ENCODE measurements around the gene ATF3. TPM values are rescaled to one million over a fixed set of nuclear protein-coding genes. Genes with fewer than 3 reads are reported as not detected.

Gene ATF3
- polyA plus RNA-seq, 1 donor from 2014 or later: 7.2 TPM

DNA sequence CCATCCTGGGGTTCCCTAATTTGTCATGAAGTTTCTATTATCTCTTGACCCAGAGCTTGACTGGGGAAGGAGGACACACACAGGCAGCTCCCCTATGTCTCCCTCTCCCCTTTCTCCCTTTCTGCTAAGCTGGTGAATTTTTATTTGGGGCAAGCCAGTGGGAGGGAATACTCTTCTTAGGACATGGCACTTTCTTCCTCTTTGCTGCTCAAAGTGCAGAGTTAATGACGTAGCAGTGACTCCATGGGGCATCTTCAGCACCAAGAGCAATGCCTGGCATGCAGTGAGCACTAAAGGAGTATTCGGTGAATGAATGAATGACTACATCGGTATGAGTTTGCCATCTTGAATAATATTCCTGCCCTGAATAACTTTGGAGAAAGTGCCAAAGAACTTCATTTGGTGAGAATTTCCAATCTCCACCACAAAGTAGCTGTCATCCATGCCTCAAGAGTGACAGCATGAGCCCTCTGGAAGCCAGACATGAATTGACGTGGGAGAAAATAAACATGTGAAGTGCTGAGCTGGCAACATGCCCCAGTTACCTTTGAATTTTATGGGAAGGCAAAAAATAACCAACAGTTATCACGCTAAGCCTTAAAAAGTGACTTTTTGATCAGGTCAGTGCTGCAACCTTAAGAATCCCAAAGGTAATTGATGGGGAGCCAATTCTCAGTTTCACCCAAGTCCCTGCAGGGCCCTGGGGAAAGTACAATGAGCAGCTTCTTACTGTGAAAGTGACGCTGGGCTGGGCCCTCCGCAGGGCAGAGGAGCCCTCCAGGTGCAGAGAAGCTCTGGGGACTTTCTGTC, 22.1 kb upstream of the ATF3 start:
- H3K27me3 ChIP-seq (ENCODE audit: insufficient read depth, low read depth, low read length): no peaks in the 10 kb centered on the region
- H3K36me3 ChIP-seq (ENCODE audit: insufficient read depth, low read length): no peaks in the 10 kb centered on the region
- H3K9me3 ChIP-seq (ENCODE audit: low read length): no peaks in the 10 kb centered on the region
- TF ChIP-seq EZH2 (IDR thresholded peaks at IDR 0.05; ENCODE audit: borderline replicate concordance, insufficient read depth, low read length, poor library complexity, severe bottlenecking): no peak
- no peak for TF ChIP-seq RAD21 (conservative IDR thresholded peaks at IDR 0.05)
- TF ChIP-seq SMC3 (conservative IDR thresholded peaks at IDR 0.05; ENCODE audit: poor library complexity): no peak
- TF ChIP-seq, protein P1, sequence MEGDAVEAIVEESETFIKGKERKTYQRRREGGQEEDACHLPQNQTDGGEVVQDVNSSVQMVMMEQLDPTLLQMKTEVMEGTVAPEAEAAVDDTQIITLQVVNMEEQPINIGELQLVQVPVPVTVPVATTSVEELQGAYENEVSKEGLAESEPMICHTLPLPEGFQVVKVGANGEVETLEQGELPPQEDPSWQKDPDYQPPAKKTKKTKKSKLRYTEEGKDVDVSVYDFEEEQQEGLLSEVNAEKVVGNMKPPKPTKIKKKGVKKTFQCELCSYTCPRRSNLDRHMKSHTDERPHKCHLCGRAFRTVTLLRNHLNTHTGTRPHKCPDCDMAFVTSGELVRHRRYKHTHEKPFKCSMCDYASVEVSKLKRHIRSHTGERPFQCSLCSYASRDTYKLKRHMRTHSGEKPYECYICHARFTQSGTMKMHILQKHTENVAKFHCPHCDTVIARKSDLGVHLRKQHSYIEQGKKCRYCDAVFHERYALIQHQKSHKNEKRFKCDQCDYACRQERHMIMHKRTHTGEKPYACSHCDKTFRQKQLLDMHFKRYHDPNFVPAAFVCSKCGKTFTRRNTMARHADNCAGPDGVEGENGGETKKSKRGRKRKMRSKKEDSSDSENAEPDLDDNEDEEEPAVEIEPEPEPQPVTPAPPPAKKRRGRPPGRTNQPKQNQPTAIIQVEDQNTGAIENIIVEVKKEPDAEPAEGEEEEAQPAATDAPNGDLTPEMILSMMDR (IDR thresholded peaks at IDR 0.05; ENCODE audit: poor library complexity, severe bottlenecking): no peak
- TF ChIP-seq, protein P2, sequence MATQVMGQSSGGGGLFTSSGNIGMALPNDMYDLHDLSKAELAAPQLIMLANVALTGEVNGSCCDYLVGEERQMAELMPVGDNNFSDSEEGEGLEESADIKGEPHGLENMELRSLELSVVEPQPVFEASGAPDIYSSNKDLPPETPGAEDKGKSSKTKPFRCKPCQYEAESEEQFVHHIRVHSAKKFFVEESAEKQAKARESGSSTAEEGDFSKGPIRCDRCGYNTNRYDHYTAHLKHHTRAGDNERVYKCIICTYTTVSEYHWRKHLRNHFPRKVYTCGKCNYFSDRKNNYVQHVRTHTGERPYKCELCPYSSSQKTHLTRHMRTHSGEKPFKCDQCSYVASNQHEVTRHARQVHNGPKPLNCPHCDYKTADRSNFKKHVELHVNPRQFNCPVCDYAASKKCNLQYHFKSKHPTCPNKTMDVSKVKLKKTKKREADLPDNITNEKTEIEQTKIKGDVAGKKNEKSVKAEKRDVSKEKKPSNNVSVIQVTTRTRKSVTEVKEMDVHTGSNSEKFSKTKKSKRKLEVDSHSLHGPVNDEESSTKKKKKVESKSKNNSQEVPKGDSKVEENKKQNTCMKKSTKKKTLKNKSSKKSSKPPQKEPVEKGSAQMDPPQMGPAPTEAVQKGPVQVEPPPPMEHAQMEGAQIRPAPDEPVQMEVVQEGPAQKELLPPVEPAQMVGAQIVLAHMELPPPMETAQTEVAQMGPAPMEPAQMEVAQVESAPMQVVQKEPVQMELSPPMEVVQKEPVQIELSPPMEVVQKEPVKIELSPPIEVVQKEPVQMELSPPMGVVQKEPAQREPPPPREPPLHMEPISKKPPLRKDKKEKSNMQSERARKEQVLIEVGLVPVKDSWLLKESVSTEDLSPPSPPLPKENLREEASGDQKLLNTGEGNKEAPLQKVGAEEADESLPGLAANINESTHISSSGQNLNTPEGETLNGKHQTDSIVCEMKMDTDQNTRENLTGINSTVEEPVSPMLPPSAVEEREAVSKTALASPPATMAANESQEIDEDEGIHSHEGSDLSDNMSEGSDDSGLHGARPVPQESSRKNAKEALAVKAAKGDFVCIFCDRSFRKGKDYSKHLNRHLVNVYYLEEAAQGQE (IDR thresholded peaks at IDR 0.05; ENCODE audit: borderline replicate concordance): no peak
- no peak for TF ChIP-seq TAF1 (IDR thresholded peaks at IDR 0.05; ENCODE audit: low read depth)
- TF ChIP-seq EP300 (conservative IDR thresholded peaks at IDR 0.05; ENCODE audit: poor library complexity, severe bottlenecking): no peak
- no peak for TF ChIP-seq POLR2AphosphoS5 (IDR thresholded peaks at IDR 0.05)
- H3K79me2 ChIP-seq (replicated peaks; ENCODE audit: insufficient read depth, low read length): no peaks in the 10 kb centered on the region
- H3K27ac ChIP-seq (ENCODE audit: low read length): no peak overlapping the region
- H3K9ac ChIP-seq (ENCODE audit: low read length): no peak overlapping the region
- H3K9me2 ChIP-seq (ENCODE audit: insufficient read depth, low read length): no peaks in the 10 kb centered on the region
- no peak overlapping the region for H2AFZ ChIP-seq (ENCODE audit: low read depth, low read length)
- no peak overlapping the region for H3K4me3 ChIP-seq (ENCODE audit: low read length)
- H3F3A ChIP-seq (ENCODE audit: insufficient read depth, low read length, poor library complexity, severe bottlenecking): no peaks in the 10 kb centered on the region
- no peaks in the 10 kb centered on the region for H4K20me1 ChIP-seq (ENCODE audit: insufficient read depth)
- H3K4me2 ChIP-seq (ENCODE audit: low read length): no peak overlapping the region

DNA sequence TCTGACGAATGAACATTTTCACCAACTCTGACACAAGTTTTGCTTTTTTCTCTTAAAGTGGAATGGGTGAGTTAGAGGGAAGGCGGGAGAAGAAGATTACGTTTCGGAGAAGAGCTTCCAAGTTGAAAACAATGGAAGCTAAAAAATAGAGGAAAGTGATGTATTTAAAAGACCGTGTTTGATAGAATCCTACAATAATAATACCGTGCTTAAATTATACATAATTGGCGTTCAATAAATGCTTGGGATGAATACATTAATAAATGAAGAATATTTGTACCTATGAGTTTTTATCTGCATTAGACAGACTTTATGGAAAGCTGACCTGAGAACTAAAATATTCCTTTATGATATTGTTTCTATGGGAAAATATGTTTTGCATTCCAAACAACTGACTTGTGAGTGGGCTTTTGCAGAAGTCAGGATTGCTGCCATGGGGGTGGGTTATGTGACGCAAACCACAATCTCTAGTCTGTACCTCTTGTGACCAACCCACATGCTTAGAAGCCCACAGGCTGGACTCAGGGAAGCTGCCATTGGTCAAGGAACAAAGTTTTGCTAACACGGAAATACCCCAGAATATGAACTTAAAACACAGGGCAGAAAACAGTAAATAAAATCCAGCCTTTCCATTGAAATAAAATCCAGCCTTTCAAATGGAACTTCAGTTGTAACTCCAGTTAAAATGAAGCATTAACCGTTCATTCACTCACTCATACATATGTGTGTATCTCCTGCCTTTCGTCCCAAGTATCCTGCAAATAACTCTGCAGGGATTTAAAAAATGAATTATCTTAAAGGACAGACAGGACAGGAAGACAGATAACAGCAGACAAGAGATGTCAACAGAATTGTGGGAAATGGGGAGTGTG, 21.3 kb upstream of the ATF3 start:
- no peaks in the 10 kb centered on the region for H3K9me3 ChIP-seq (ENCODE audit: low read length)
- no peaks in the 10 kb centered on the region for H3K27me3 ChIP-seq (ENCODE audit: insufficient read depth, low read depth, low read length)
- no peaks in the 10 kb centered on the region for H3K36me3 ChIP-seq (ENCODE audit: insufficient read depth, low read length)
- no peaks in the 10 kb centered on the region for H4K20me1 ChIP-seq (ENCODE audit: insufficient read depth)
- no peak overlapping the region for H2AFZ ChIP-seq (ENCODE audit: low read depth, low read length)
- no peak overlapping the region for H3K9ac ChIP-seq (ENCODE audit: low read length)
- no peaks in the 10 kb centered on the region for H3F3A ChIP-seq (ENCODE audit: insufficient read depth, low read length, poor library complexity, severe bottlenecking)
- H3K4me3 ChIP-seq (ENCODE audit: low read length): no peak overlapping the region
- TF ChIP-seq TAF1 (IDR thresholded peaks at IDR 0.05; ENCODE audit: low read depth): no peak
- no peak for TF ChIP-seq EZH2 (IDR thresholded peaks at IDR 0.05; ENCODE audit: borderline replicate concordance, insufficient read depth, low read length, poor library complexity, severe bottlenecking)
- TF ChIP-seq, protein P1 (IDR thresholded peaks at IDR 0.05; ENCODE audit: poor library complexity, severe bottlenecking): no peak
- TF ChIP-seq SMC3 (conservative IDR thresholded peaks at IDR 0.05; ENCODE audit: poor library complexity): no peak
- no peak for TF ChIP-seq MXI1 (conservative IDR thresholded peaks at IDR 0.05; ENCODE audit: poor library complexity, severe bottlenecking)
- TF ChIP-seq POLR2AphosphoS5 (IDR thresholded peaks at IDR 0.05): no peak
- TF ChIP-seq, protein P2 (IDR thresholded peaks at IDR 0.05; ENCODE audit: borderline replicate concordance): no peak
- no peak for TF ChIP-seq RAD21 (conservative IDR thresholded peaks at IDR 0.05)
- TF ChIP-seq EP300 (conservative IDR thresholded peaks at IDR 0.05; ENCODE audit: poor library complexity, severe bottlenecking): no peak
- H3K27ac ChIP-seq (ENCODE audit: low read length): no peak overlapping the region
- no peak overlapping the region for H3K4me2 ChIP-seq (ENCODE audit: low read length)
- H3K79me2 ChIP-seq (replicated peaks; ENCODE audit: insufficient read depth, low read length): no peaks in the 10 kb centered on the region
- no peaks in the 10 kb centered on the region for H3K9me2 ChIP-seq (ENCODE audit: insufficient read depth, low read length)
